Ishikawa (cell line): ENCODE data around the gene CWC15.

Source experiments
- CEBPB ChIP-seq: IDR thresholded peaks from 2 replicates; pipeline ENCODE4 v1.6.1; 2012
- CREB1 ChIP-seq: IDR thresholded peaks from 2 replicates; pipeline ENCODE4 v1.6.1; 2012; ENCODE audit warnings: low read depth
- EGR1 ChIP-seq: IDR thresholded peaks from 2 replicates; pipeline ENCODE4 v1.6.1; 2012
- EP300 ChIP-seq: IDR thresholded peaks from 2 replicates; pipeline ENCODE4 v1.6.1; 2012; ENCODE audit warnings: borderline replicate concordance
- FOXM1 ChIP-seq: IDR thresholded peaks from 2 replicates; pipeline ENCODE4 v1.6.1; 2012; ENCODE audit warnings: low read depth, borderline replicate concordance
- MAX ChIP-seq: IDR thresholded peaks from 2 replicates; pipeline ENCODE4 v1.6.1; 2012
- NFIC ChIP-seq: IDR thresholded peaks from 2 replicates; pipeline ENCODE4 v1.6.1; 2012
- RAD21 ChIP-seq: IDR thresholded peaks from 2 replicates; pipeline ENCODE4 v1.6.1; 2012; ENCODE audit warnings: low read depth
- TAF1 ChIP-seq: IDR thresholded peaks from 2 replicates; pipeline ENCODE4 v1.6.1; 2012; ENCODE audit warnings: low read depth, mild to moderate bottlenecking
- TCF12 ChIP-seq: IDR thresholded peaks from 2 replicates; pipeline ENCODE4 v1.6.1; 2012; ENCODE audit warnings: low read depth
- TEAD4 ChIP-seq: IDR thresholded peaks from 2 replicates; pipeline ENCODE4 v1.6.1; 2012
- YY1 ChIP-seq: IDR thresholded peaks from 2 replicates; pipeline ENCODE4 v1.6.1; 2012; ENCODE audit warnings: low read depth
- ZBTB7A ChIP-seq: IDR thresholded peaks from 2 replicates; pipeline ENCODE4 v1.6.1; 2012; ENCODE audit warnings: low read depth
- TF ChIP-seq, protein P1 (sequence below): IDR thresholded peaks from 2 replicates; pipeline ENCODE4 v1.6.1; 2012; ENCODE audit warnings: low read depth, mild to moderate bottlenecking
- TF ChIP-seq, protein P2 (sequence below): IDR thresholded peaks from 2 replicates; pipeline ENCODE4 v1.6.1; 2012

Gene CWC15

DNA sequence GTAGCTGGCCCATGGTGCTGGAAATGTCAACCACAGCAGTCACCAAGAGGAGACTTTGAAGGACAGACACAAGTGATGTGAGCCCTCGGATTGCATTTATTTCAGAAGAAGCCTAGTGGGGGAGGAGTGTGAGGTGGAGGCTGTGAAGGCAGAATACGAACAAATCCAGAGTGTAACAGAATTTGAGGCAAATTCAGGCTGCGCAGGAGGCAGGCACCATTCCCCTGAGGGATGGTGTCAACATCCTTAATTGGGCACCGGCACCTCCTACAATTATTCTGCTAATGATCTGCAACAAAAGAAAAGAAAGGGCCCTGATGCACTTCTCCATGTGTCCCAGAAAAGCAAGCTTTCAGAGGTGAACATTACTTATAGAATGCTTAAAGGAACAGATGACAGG is 32.2 kb downstream of the CWC15 start:
- TF ChIP-seq, protein P1, sequence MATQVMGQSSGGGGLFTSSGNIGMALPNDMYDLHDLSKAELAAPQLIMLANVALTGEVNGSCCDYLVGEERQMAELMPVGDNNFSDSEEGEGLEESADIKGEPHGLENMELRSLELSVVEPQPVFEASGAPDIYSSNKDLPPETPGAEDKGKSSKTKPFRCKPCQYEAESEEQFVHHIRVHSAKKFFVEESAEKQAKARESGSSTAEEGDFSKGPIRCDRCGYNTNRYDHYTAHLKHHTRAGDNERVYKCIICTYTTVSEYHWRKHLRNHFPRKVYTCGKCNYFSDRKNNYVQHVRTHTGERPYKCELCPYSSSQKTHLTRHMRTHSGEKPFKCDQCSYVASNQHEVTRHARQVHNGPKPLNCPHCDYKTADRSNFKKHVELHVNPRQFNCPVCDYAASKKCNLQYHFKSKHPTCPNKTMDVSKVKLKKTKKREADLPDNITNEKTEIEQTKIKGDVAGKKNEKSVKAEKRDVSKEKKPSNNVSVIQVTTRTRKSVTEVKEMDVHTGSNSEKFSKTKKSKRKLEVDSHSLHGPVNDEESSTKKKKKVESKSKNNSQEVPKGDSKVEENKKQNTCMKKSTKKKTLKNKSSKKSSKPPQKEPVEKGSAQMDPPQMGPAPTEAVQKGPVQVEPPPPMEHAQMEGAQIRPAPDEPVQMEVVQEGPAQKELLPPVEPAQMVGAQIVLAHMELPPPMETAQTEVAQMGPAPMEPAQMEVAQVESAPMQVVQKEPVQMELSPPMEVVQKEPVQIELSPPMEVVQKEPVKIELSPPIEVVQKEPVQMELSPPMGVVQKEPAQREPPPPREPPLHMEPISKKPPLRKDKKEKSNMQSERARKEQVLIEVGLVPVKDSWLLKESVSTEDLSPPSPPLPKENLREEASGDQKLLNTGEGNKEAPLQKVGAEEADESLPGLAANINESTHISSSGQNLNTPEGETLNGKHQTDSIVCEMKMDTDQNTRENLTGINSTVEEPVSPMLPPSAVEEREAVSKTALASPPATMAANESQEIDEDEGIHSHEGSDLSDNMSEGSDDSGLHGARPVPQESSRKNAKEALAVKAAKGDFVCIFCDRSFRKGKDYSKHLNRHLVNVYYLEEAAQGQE, result no peak
- TF ChIP-seq ZBTB7A, result no peak
- no peak for TF ChIP-seq FOXM1
- TF ChIP-seq TAF1, result no peak
- TF ChIP-seq NFIC, result no peak
- TF ChIP-seq, protein P2, sequence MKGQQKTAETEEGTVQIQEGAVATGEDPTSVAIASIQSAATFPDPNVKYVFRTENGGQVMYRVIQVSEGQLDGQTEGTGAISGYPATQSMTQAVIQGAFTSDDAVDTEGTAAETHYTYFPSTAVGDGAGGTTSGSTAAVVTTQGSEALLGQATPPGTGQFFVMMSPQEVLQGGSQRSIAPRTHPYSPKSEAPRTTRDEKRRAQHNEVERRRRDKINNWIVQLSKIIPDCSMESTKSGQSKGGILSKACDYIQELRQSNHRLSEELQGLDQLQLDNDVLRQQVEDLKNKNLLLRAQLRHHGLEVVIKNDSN, result no peak
- no peak for TF ChIP-seq EP300
- no peak for TF ChIP-seq YY1
- TF ChIP-seq TCF12, result no peak
- no peak for TF ChIP-seq CREB1
- no peak for TF ChIP-seq TEAD4
- TF ChIP-seq MAX, result no peak
- TF ChIP-seq EGR1, result no peak
- no peak for TF ChIP-seq CEBPB
- no peak for TF ChIP-seq RAD21

DNA sequence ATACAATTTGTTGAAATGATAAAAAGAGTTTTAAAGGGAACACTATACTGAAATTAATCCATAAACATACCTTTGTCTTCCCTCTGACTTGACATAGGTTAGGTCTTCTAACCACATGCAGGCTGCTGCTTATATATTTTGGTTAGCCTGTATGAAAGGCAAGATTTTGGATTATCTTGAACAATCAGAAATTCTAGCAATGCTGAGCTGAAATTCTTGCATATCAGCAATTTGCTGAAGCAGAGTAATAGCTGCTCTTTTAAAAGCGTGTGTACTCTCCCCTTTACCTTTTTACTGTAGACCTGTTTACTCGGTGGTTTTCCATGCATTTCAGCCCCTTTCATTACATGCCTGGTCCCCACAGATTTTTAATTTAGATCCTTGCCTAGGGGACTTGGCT is 34.0 kb downstream of the CWC15 start:
- TF ChIP-seq EP300 (no peak), YY1 (no peak), EGR1 (no peak), ZBTB7A (no peak)

GRCh38 chr11:94938095-94939055 is 35.0 kb downstream of the CWC15 start:
- TF ChIP-seq CREB1, result no peak
- TF ChIP-seq TEAD4, result peak; percentile 50; the same call in 1 of the 2 replicates
- TF ChIP-seq NFIC, result peak; percentile 97
- peak; percentile 78; the same call in 1 of the 2 replicates for TF ChIP-seq FOXM1
- peak; percentile 91; the same call in 1 of the 2 replicates for TF ChIP-seq EP300
- TF ChIP-seq RAD21, result peak; percentile 28; the same call in 1 of the 2 replicates
- TF ChIP-seq TCF12, result peak; percentile 91
- TF ChIP-seq ZBTB7A, result no peak

DNA sequence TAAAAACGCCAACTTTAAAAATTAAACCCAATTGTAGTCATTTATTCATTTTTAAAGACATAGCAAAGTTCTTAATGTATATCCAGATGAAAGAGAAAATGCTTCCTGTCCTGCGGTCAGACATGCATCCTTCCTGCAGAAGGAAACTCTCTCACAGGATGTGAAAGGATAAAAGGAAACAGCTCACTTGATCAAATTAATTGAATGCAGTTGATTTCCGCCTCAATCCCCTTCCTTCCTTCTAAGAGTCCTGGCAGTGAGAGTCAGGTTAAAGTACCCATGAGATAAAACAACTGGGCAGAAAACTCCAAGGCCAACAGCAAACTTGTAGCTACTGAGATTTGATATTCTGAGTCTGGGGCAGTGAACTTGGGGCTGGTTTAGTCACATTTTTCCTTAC is 38.5 kb downstream of the CWC15 start:
- TF ChIP-seq NFIC, result no peak
- no peak for TF ChIP-seq TEAD4
- no peak for TF ChIP-seq ZBTB7A
- no peak for TF ChIP-seq CEBPB
- TF ChIP-seq, protein P1, result no peak
- TF ChIP-seq YY1, result no peak
- no peak for TF ChIP-seq FOXM1
- TF ChIP-seq CREB1, result no peak
- TF ChIP-seq, protein P2, result no peak

- TF ChIP-seq TCF12, result no peak
- TF ChIP-seq FOXM1, result no peak
- TF ChIP-seq TAF1, result no peak
- no peak for TF ChIP-seq EGR1
- TF ChIP-seq EP300, result no peak
- TF ChIP-seq MAX, result no peak
- no peak for TF ChIP-seq TEAD4
- TF ChIP-seq, protein P1, result no peak
- TF ChIP-seq RAD21, result no peak
- no peak for TF ChIP-seq CEBPB
Measured at GRCh38 chr11:94934362-94934761, 39.0 kb downstream of the CWC15 start.
